ENCODE measurements around the gene FNTB. TPM values are rescaled to one million over a fixed set of nuclear protein-coding genes. Genes with fewer than 3 reads are reported as not detected.

FNTB gene
- total RNA-seq, 4 donors from 2014 or later, result 8.3 to 14.5 (median 11.5) TPM

DNA sequence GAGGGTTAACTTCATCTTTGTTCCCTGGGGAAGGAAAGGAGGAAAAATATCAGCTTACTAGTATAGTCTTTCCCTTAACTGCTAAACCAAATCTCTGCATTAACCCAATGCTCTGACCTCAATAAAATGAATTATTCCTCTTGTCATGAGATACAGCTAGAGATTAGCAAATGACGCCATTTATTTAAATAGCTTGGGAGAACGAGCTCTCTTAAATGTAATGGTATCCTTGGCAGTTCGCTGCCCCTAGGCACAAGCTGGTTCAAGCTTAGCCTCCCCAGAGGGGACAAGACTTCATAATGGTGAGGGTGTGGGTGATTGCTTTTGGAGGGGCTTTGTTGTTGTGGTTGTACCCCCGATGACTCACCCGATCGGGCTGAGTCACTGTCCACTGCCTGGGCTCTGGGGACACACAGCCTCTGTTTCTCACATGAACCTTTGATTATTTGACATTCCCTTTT lies 19.6 kb downstream of the FNTB start:
- TF ChIP-seq, protein P1, sequence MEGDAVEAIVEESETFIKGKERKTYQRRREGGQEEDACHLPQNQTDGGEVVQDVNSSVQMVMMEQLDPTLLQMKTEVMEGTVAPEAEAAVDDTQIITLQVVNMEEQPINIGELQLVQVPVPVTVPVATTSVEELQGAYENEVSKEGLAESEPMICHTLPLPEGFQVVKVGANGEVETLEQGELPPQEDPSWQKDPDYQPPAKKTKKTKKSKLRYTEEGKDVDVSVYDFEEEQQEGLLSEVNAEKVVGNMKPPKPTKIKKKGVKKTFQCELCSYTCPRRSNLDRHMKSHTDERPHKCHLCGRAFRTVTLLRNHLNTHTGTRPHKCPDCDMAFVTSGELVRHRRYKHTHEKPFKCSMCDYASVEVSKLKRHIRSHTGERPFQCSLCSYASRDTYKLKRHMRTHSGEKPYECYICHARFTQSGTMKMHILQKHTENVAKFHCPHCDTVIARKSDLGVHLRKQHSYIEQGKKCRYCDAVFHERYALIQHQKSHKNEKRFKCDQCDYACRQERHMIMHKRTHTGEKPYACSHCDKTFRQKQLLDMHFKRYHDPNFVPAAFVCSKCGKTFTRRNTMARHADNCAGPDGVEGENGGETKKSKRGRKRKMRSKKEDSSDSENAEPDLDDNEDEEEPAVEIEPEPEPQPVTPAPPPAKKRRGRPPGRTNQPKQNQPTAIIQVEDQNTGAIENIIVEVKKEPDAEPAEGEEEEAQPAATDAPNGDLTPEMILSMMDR (IDR thresholded peaks at IDR 0.05; ENCODE audit: low read depth), result no peak

DNA sequence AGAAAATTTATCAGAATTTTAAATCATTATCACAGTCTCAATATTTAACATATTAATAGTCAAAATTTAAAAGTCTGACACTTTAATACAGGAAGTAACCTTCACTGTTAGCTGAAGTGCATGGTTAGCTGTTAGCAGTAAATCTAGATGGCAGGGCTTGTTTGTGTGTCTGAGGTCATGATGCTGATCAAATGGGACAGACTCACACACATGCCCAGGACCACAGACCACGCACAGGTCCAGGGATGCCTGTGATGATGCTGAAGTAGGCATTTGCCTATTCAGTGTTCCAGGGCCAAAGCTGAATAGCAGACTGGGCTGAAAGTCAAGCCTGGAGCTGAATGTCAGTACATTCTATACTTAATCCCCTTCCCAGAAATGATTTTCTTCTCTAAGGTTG lies 20.5 kb downstream of the FNTB start:
- TF ChIP-seq, protein P1 (IDR thresholded peaks at IDR 0.05; ENCODE audit: low read depth), result no peak

DNA sequence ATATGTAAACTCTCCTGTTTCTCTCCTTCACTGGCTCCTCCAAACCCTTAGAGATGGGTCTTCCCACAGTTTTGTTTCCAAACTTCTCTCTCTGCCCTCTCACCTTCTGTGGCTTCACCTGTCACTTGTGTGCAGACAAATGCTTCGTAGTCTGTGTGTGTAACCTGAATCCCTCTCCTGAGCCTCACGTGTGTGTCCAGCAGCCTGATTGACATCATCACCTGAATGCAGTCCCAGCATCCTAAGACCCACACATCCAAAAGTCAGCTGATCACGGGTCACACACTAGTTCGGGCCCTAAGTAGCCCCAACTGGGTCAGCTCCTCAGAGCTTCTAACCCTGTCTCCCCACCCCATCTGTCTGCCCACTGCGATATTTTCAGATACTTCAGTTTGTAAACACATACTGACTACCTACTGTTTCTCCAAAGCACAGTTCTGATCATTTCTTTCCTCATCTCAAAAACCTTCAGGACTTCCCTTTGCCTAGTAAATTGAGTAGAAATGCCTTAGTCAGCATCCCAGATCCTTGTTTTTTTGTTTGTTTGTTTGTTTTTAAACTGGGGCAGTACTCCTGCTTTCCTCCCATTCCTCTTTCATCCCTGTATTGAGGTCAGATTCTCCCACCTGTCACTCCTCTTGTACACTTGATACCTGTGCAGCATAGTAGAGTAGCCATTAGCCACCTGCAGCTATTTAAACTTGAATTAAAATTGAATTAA lies 23.7 kb downstream of the FNTB start:
- TF ChIP-seq, protein P1 (IDR thresholded peaks at IDR 0.05; ENCODE audit: low read depth), result no peak

DNA sequence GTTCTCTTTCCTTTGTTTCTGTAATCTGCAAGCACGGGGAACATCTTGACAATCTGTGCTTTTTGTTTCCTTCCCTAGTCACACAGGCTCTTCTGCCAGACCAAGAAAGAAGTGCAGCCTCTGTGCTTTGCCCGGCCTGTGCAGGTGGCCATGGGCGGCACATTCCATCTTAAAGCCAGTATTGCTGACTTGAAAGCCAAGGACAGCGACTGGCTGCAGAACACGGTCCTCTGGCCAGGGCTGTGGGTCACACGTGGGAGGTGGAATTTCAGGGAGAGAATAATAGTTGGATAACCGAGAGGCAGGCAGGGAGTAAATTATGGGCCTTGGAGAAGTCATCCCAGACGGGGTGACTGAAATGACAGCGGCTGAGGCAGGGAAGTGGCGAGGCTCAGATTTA lies 24.8 kb downstream of the FNTB start:
- TF ChIP-seq, protein P1 (IDR thresholded peaks at IDR 0.05; ENCODE audit: low read depth), result no peak

DNA sequence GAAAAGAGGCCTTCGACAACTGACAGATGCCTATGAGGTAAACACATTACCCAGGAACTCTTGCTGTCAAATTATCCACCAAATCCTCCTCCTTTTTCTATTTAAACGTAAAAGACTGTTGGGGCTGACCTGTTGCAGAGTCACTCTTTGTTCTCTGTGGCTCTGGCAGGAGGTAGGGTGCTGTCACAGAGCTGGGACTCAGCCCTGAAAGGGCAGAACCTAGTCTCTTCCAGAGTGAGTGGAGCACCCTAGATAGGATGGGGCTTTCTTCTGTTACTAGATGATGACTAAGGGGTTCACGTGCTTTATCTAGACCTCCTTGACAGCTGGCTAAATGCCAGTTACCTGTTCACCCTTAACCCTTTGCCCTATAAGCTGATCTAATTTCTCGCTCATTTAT lies 25.7 kb downstream of the FNTB start:
- TF ChIP-seq, protein P1 (IDR thresholded peaks at IDR 0.05; ENCODE audit: low read depth), result no peak

DNA sequence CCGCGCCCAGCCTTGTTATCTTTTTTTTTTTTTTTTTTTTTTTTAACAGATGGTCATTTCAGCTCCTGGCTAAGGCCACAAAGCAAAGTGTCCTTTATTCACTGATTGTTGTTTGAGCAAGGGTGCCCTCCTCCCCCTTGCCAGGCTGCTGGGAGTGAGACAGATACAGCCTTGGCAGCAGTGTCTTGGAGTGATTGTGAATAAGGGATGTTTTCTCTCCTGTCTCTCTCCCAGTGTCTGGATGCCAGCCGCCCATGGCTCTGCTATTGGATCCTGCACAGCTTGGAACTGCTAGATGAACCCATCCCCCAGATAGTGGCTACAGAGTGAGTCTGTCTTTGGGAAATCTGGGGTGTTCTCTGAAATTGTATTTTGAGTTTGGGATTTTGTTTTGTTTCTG lies 28.7 kb downstream of the FNTB start:
- TF ChIP-seq, protein P1 (IDR thresholded peaks at IDR 0.05; ENCODE audit: low read depth), result no peak

DNA sequence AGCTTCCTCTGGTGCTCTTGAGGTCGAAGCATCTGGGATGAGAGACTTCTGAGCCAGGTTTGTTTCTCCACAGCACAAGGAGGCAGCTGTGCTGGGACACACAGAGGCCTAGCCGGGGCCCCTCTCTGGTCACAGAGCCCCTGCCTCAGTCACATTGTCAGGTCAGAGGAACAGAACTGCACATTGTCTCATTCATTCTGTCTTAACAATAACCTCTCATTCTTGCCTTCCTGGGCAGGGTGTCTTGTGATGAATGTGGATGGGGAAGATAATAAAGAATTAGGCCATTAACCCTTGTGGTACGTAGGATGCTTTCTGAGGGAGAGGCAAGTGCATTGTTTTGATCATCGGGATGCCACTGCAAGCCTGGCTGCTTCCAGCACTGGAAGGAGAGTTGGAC lies 29.8 kb downstream of the FNTB start:
- TF ChIP-seq, protein P1 (IDR thresholded peaks at IDR 0.05; ENCODE audit: low read depth), result no peak
